Endothelial cell of umbilical vein (primary cell): Measurements from ENCODE around the gene SFMBT2. TPM values are rescaled to one million over a fixed set of nuclear protein-coding genes. Genes with fewer than 3 reads are reported as not detected.
"Not testable (repeated sequence)": the region's sequence is repeated elsewhere in the genome, so short reads cannot be mapped to it uniquely, and the experiment has no call there.

ENCODE experiments used
- BruUV-seq: library from RNA; stranded (reverse); fragments of 400-500 nt; replicated peaks from 2 replicates; lab custom pipeline; 2021; lab: Mats Ljungman, UMichigan
- CTCF ChIA-PET: fragments of 300-600, 350-600 bp; sonication (Branson Sonifier 250); formaldehyde crosslinking; loops from one replicate; lab custom pipeline; 2021; ENCODE audit warnings: antibody characterized with exemption, inconsistent platforms; lab: Charles Lee
- POLR2A ChIA-PET: fragments of 300-600, 350-600 bp; sonication (Branson Sonifier 250); formaldehyde crosslinking; loops from one replicate; lab custom pipeline; 2021; ENCODE audit warnings: antibody characterized with exemption, inconsistent platforms; lab: Charles Lee
- DNase-seq: peaks from one replicate; pipeline ENCODE4 v3.0.0-alpha.2; 2011; ENCODE audit warnings: low read depth, low spot score
- FAIRE-seq: peaks from 2 replicates; lab custom pipeline; 2011; peaks lifted over from hg19 to GRCh38; lab: Jason Lieb, UNC
- H2AFZ ChIP-seq: 2 replicates; pipeline ENCODE4 v1.6.0; 2012; ENCODE audit warnings: low read depth, low read length, control low read depth, inconsistent platforms
- H3K27ac ChIP-seq: 2 replicates; pipeline ENCODE4 v1.5.1; 2011; ENCODE audit warnings: low read depth, mild to moderate bottlenecking, control low read depth, low read length, moderate library complexity; ENCODE audit not compliant: insufficient read depth
- H3K27me3 ChIP-seq, 2 experiments: 2 replicates each; pipeline versions ENCODE4 v1.6.0 to v1.6.1; 2011; ENCODE audit warnings: low read length in 2 of 2, mixed read lengths in 1 of 2; ENCODE audit not compliant: control insufficient read depth in 2 of 2, insufficient read depth in 2 of 2
- H3K36me3 ChIP-seq, 2 experiments: 2 replicates in 1 of 2; 3 replicates in 1 of 2; pipeline ENCODE4 v1.5.1; 2011; ENCODE audit warnings: low read length in 2 of 2, mild to moderate bottlenecking in 1 of 2, moderate library complexity in 1 of 2; ENCODE audit not compliant: control insufficient read depth in 2 of 2, insufficient read depth in 2 of 2; ENCODE audit errors: extremely low read depth in 1 of 2
- H3K4me1 ChIP-seq: 3 replicates; pipeline ENCODE4 v1.5.1; 2011; ENCODE audit warnings: mild to moderate bottlenecking, low read length; ENCODE audit not compliant: control insufficient read depth, insufficient read depth; ENCODE audit errors: extremely low read depth
- H3K4me2 ChIP-seq: 2 replicates; pipeline ENCODE4 v1.6.1; 2011; ENCODE audit warnings: low read length, control low read depth, mixed read lengths; ENCODE audit not compliant: insufficient read depth
- H3K4me3 ChIP-seq, 3 experiments: fragments of 200-600 bp in 1 of 3; sonication (generic), shearing (Covaris generic) in 1 of 3; replicated peaks in 1 of 3; 2 replicates each; pipeline ENCODE4 v1.5.1; 2011 to 2016; ENCODE audit warnings: control low read depth in 3 of 3, low read length in 3 of 3, mild to moderate bottlenecking in 2 of 3, inconsistent platforms in 1 of 3, low read depth in 1 of 3, moderate library complexity in 1 of 3; ENCODE audit not compliant: insufficient read depth in 1 of 3
- H3K79me2 ChIP-seq: 2 replicates; pipeline ENCODE4 v1.6.0; 2012; ENCODE audit warnings: low read length, inconsistent platforms; ENCODE audit not compliant: control insufficient read depth, insufficient read depth
- H3K9ac ChIP-seq: replicated peaks from 2 replicates; pipeline ENCODE3; 2011; ENCODE audit warnings: low read length, control low read depth; ENCODE audit not compliant: insufficient read depth; ENCODE audit errors: extremely low read depth
- H3K9me1 ChIP-seq: replicated peaks from 3 replicates; pipeline ENCODE4 v1.6.0; 2011; ENCODE audit warnings: mild to moderate bottlenecking, low read length; ENCODE audit not compliant: control insufficient read depth, insufficient read depth; ENCODE audit errors: extremely low read depth
- H3K9me3 ChIP-seq: replicated peaks from 2 replicates; pipeline ENCODE4 v1.5.1; 2012; ENCODE audit warnings: low read length, inconsistent platforms; ENCODE audit not compliant: control insufficient read depth, insufficient read depth
- H4K20me1 ChIP-seq: replicated peaks from 2 replicates; pipeline ENCODE3; 2011; ENCODE audit warnings: mild to moderate bottlenecking, low read length; ENCODE audit not compliant: control insufficient read depth, insufficient read depth; ENCODE audit errors: extremely low read depth
- EZH2 ChIP-seq: IDR thresholded peaks from 2 replicates; pipeline ENCODE4 v1.6.1; 2012; ENCODE audit warnings: borderline replicate concordance, low read depth, mild to moderate bottlenecking, moderate library complexity, low read length, inconsistent platforms; ENCODE audit not compliant: severe bottlenecking
- FOS ChIP-seq: IDR thresholded peaks from 2 replicates; pipeline ENCODE4 v1.6.1; 2011; ENCODE audit warnings: mild to moderate bottlenecking, low read length, moderate library complexity, borderline replicate concordance; ENCODE audit not compliant: insufficient read depth
- GATA2 ChIP-seq: IDR thresholded peaks from 2 replicates; pipeline ENCODE4 v1.7.0; 2011; ENCODE audit warnings: low read depth, mild to moderate bottlenecking, moderate library complexity, mixed read lengths, low read length; ENCODE audit not compliant: insufficient read length, insufficient read depth
- JUN ChIP-seq: IDR thresholded peaks from 2 replicates; pipeline ENCODE4 v1.6.1; 2011; ENCODE audit warnings: borderline replicate concordance, low read depth; ENCODE audit not compliant: insufficient read length, insufficient read depth
- MAX ChIP-seq: IDR thresholded peaks from 2 replicates; pipeline ENCODE4 v1.6.1; 2011; ENCODE audit not compliant: insufficient read depth, insufficient read length
- MYC ChIP-seq: IDR thresholded peaks from one replicate; pipeline ENCODE4 v1.6.1; 2011; ENCODE audit warnings: mild to moderate bottlenecking, low read depth, low read length
- POLR2A ChIP-seq: IDR thresholded peaks from 2 replicates; pipeline ENCODE4 v1.6.1; 2012; ENCODE audit warnings: low read depth, mild to moderate bottlenecking, control low read depth, low read length
- POLR2AphosphoS5 ChIP-seq: IDR thresholded peaks from 2 replicates; pipeline ENCODE4 v1.6.1; 2012; ENCODE audit warnings: low read depth, mild to moderate bottlenecking, control low read depth, low read length, moderate library complexity; ENCODE audit not compliant: insufficient read depth
- dilution Hi-C: fragments of 300-500 bp; cut with MboI; formaldehyde crosslinking; loops from one replicate; pipeline ENCODE4 v1.15.0; 2019; ENCODE audit warnings: low sequenced_read_pairs; ENCODE audit not compliant: extremely low pct_ligation_motif_present
- intact Hi-C: fragments of 100-400 bp; cut with micrococcal nuclease; formaldehyde crosslinking; loops from one replicate; pipeline ENCODE4 v1.10.0; 2022
- polyA plus RNA-seq, 4 experiments: library from polyadenylated mRNA; depleted of rRNA in 3 of 4; stranded (reverse) in 3 of 4; unstranded in 1 of 4; fragments of >200 nt; gene quantifications; 2 replicates each; pipeline versions ENCODE4 v1.2.1 to v1.2.3, GENCODE V29; 2011 to 2012; ENCODE audit warnings: missing spikeins in 1 of 4
- total RNA-seq: library from RNA; stranded (reverse); gene quantifications from 2 replicates; pipeline ENCODE4 v1.2.3, GENCODE V29; 2021
- TF ChIP-seq, protein P1 (sequence below), 2 donors: IDR thresholded peaks; 1 replicate in 1 of 2; 2 replicates in 1 of 2; pipeline ENCODE4 v1.5.1; 2011; ENCODE audit warnings: low read length in 2 of 2, mild to moderate bottlenecking in 2 of 2, moderate library complexity in 2 of 2, control low read depth in 1 of 2, inconsistent platforms in 1 of 2, low read depth in 1 of 2; ENCODE audit not compliant: insufficient read depth in 1 of 2; ENCODE audit errors: extremely low read depth in 1 of 2

Gene SFMBT2
- total and polyA plus RNA-seq, 2 donors (not counting 3 experiments of a cell fraction or from before 2014, with no cell fraction given), result 0.14 to 0.64 TPM

DNA sequence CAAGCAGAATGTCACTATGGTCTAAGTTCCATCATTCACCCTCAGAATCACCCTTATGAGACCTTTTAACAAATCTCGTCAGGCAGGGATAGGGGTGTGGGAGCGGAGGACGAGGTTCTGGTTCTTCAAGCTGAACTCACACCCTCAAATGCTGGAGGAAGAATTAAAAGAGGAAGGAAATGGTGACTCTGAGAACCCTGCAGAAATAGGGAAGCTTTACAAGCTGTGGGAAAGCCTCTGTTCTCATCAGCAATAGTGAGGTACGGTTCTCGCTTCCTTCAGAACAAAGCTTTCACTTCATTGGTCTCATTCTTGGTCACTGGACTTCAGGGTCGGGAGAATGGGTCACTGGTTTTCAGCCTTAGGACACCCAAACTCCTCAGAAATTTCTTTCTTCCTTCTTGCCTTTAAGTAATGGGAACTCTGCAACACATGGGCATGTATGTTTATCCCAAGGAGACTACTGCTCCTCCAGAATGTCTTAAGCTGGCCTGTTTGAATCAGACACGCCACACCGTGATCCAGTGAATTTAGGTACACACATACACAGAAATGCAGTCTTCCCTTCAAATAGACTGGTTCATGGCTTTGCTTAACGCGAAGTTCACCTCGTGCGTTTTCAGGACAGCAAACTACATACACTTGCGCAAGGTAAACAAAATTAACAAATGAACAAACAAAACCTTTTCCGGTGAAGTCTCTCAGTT is 226.0 kb downstream of the SFMBT2 start:
- H3K27ac ChIP-seq, result no peak overlapping the region
- H2AFZ ChIP-seq, result no peak overlapping the region
- intact Hi-C loops, result no loop called here
- BruUV-seq, result no TSS peak
- ChIA-PET POLR2A (no interaction called here), CTCF (interaction anchor here (0.9 kb wide), 1 partner anchor 15 kb away, joined by 3 read pairs; no protein-coding TSS in a partner anchor)
- no peaks in the 10 kb centered on the region for H3K27me3 ChIP-seq
- no peak for FAIRE-seq
- no peaks in the 10 kb centered on the region for H3K9me3 ChIP-seq
- no peak overlapping the region for H3K4me2 ChIP-seq
- no peak overlapping the region for H3K4me3 ChIP-seq
- no peak overlapping the region for H3K9ac ChIP-seq
- H3K79me2 ChIP-seq, result no peaks in the 10 kb centered on the region
- H3K4me1 ChIP-seq, result no peaks in the 10 kb centered on the region
- H3K36me3 ChIP-seq, result no peaks in the 10 kb centered on the region
- no peaks in the 10 kb centered on the region for H3K9me1 ChIP-seq
- dilution Hi-C loops, result no loop called here
- DNase-seq, result no peak
- TF ChIP-seq JUN, result no peak
- no peak for TF ChIP-seq FOS
- TF ChIP-seq, protein P1, sequence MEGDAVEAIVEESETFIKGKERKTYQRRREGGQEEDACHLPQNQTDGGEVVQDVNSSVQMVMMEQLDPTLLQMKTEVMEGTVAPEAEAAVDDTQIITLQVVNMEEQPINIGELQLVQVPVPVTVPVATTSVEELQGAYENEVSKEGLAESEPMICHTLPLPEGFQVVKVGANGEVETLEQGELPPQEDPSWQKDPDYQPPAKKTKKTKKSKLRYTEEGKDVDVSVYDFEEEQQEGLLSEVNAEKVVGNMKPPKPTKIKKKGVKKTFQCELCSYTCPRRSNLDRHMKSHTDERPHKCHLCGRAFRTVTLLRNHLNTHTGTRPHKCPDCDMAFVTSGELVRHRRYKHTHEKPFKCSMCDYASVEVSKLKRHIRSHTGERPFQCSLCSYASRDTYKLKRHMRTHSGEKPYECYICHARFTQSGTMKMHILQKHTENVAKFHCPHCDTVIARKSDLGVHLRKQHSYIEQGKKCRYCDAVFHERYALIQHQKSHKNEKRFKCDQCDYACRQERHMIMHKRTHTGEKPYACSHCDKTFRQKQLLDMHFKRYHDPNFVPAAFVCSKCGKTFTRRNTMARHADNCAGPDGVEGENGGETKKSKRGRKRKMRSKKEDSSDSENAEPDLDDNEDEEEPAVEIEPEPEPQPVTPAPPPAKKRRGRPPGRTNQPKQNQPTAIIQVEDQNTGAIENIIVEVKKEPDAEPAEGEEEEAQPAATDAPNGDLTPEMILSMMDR (IDR thresholded peaks at IDR 0.05; ENCODE audit: extremely low read depth in 1 of 2, insufficient read depth in 1 of 2, low read depth in 1 of 2, low read length in 2 of 2), result no peak
- no peak for TF ChIP-seq POLR2A
- no peak for TF ChIP-seq EZH2
- TF ChIP-seq POLR2AphosphoS5, result no peak
- TF ChIP-seq MAX, result no peak
- TF ChIP-seq GATA2, result no peak
- TF ChIP-seq MYC, result no peak
- H4K20me1 ChIP-seq, result no peaks in the 10 kb centered on the region

DNA sequence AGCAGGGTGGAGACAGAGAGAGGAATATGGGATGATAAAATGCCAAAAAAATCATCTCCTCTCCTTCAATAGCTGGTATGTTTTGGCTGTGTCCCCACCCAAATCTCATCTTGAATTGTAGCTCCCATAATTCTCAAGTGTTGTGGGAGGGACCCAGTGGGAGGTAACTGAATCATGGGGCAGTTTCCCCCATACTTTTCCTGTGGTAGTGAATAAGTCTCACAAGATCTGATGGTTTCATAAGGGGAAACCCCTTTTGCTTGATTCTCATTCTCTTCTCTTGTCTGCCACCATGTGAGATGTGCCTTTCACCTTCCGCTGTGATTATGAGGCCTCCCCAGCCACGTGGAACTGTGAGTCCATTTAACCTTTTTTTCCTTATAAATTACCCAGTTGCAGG is 226.7 kb downstream of the SFMBT2 start:
- dilution Hi-C loops, FAIRE-seq: not testable (repeated sequence)

More for the DNA sequence above, 226.7 kb downstream of the SFMBT2 start:
- H3K27ac ChIP-seq, H3K36me3 ChIP-seq, DNase-seq, intact Hi-C loops, H2AFZ ChIP-seq, BruUV-seq, H3K79me2 ChIP-seq, H3K27me3 ChIP-seq, H3K9me1 ChIP-seq, H3K4me1 ChIP-seq, H4K20me1 ChIP-seq, POLR2A ChIA-PET, CTCF ChIA-PET, H3K4me2 ChIP-seq, H3K9me3 ChIP-seq, H3K4me3 ChIP-seq, H3K9ac ChIP-seq: not testable (repeated sequence)
